ENCODE results near the gene LHX4. TPM values are rescaled to one million over a fixed set of nuclear protein-coding genes. Genes with fewer than 3 reads are reported as not detected.

The LHX4 gene
- total RNA-seq, 4 donors from 2014 or later = not detected

GRCh38 chr1:180294711-180295110 is 64.6 kb downstream of the LHX4 start:
- Histone ChIP-seq H3K27ac (no peak overlapping the region), H3K9me3 (no peaks in the 10 kb centered on the region), H3K27me3 (no peaks in the 10 kb centered on the region), H3K4me1 (no peaks in the 10 kb centered on the region), H3K36me3 (no peaks in the 10 kb centered on the region), H3K4me3 (no peak overlapping the region)
- in situ Hi-C loops (cut with MboI; ENCODE audit: low sequenced_read_pairs in 4 of 4) = no loop called here
- TF ChIP-seq CTCF (IDR thresholded peaks at IDR 0.05 in 4 of 5, conservative IDR thresholded peaks at IDR 0.05 in 1 of 5) (no peak), POLR2A (IDR thresholded peaks at IDR 0.05) (no peak)
- ATAC-seq (no peak), DNase-seq (no peak)
- intact Hi-C loops (cut with DNase I; ENCODE audit: low total_unique reads) = no loop called here

GRCh38 chr1:180295999-180296398 is 65.9 kb downstream of the LHX4 start:
- H3K27me3 ChIP-seq = no peaks in the 10 kb centered on the region
- intact Hi-C loops (cut with DNase I; ENCODE audit: low total_unique reads) (no loop called here), in situ Hi-C loops (cut with MboI; ENCODE audit: low sequenced_read_pairs in 4 of 4) (no loop called here)
- TF ChIP-seq CTCF (IDR thresholded peaks at IDR 0.05 in 4 of 5, conservative IDR thresholded peaks at IDR 0.05 in 1 of 5) (no peak), POLR2A (IDR thresholded peaks at IDR 0.05) (no peak)
- DNase-seq (no peak), ATAC-seq (no peak)
- no peaks in the 10 kb centered on the region for H3K36me3 ChIP-seq
- no peaks in the 10 kb centered on the region for H3K4me1 ChIP-seq
- H3K27ac ChIP-seq = no peak overlapping the region
- no peaks in the 10 kb centered on the region for H3K9me3 ChIP-seq
- H3K4me3 ChIP-seq = no peak overlapping the region

- H3K36me3 ChIP-seq = no peaks in the 10 kb centered on the region
- ATAC-seq = no peak
- intact Hi-C loops (cut with DNase I; ENCODE audit: low total_unique reads) = no loop called here
- in situ Hi-C loops (cut with MboI; ENCODE audit: low sequenced_read_pairs in 4 of 4) = no loop called here
- DNase-seq = no peak
- TF ChIP-seq POLR2A (IDR thresholded peaks at IDR 0.05) (no peak), CTCF (IDR thresholded peaks at IDR 0.05 in 4 of 5, conservative IDR thresholded peaks at IDR 0.05 in 1 of 5) (no peak)
- H3K9me3 ChIP-seq = no peaks in the 10 kb centered on the region
- no peaks in the 10 kb centered on the region for H3K4me1 ChIP-seq
- H3K27me3 ChIP-seq = no peaks in the 10 kb centered on the region
- no peak overlapping the region for H3K27ac ChIP-seq
- H3K4me3 ChIP-seq = no peak overlapping the region
Measured at GRCh38 chr1:180299479-180300221, 69.6 kb downstream of the LHX4 start.

GRCh38 chr1:180301135-180301742 is 71.2 kb downstream of the LHX4 start:
- no peak for ATAC-seq
- intact Hi-C loops (cut with DNase I; ENCODE audit: low total_unique reads) (no loop called here), in situ Hi-C loops (cut with MboI; ENCODE audit: low sequenced_read_pairs in 4 of 4) (no loop called here)
- Histone ChIP-seq H3K36me3 (no peaks in the 10 kb centered on the region), H3K9me3 (no peaks in the 10 kb centered on the region), H3K4me3 (no peak overlapping the region), H3K27me3 (no peaks in the 10 kb centered on the region), H3K27ac (no peak overlapping the region), H3K4me1 (no peaks in the 10 kb centered on the region)
- DNase-seq = no peak
- TF ChIP-seq POLR2A (IDR thresholded peaks at IDR 0.05) = no peak
- TF ChIP-seq CTCF (IDR thresholded peaks at IDR 0.05 in 4 of 5, conservative IDR thresholded peaks at IDR 0.05 in 1 of 5) = no peak
